Mucosa of stomach (tissue), 1 donor: ENCODE results near the gene TTC39C.
"Not testable (repeated sequence)": the region's sequence is repeated elsewhere in the genome, so short reads cannot be mapped to it uniquely, and the experiment has no call there.

Experiments used
- H3K27me3 ChIP-seq: one replicate; pipeline ENCODE4 v1.7.0; 2013; ENCODE audit warnings: mild to moderate bottlenecking, low read length; ENCODE audit not compliant: control insufficient read depth, insufficient read depth
- H3K36me3 ChIP-seq: one replicate; pipeline ENCODE4 v1.7.0; 2013; ENCODE audit warnings: low read length; ENCODE audit not compliant: control insufficient read depth, insufficient read depth
- H3K4me1 ChIP-seq: one replicate; pipeline ENCODE4 v1.7.0; 2013; ENCODE audit warnings: mild to moderate bottlenecking, low read length; ENCODE audit not compliant: control insufficient read depth, insufficient read depth
- H3K4me3 ChIP-seq: one replicate; pipeline ENCODE4 v1.7.0; 2013; ENCODE audit warnings: low read length
- H3K9ac ChIP-seq: one replicate; pipeline ENCODE4 v1.7.0; 2013; ENCODE audit warnings: mild to moderate bottlenecking, low read length, moderate library complexity
- H3K9me3 ChIP-seq: one replicate; pipeline ENCODE4 v1.7.0; 2013; ENCODE audit warnings: mild to moderate bottlenecking, low read length, moderate library complexity; ENCODE audit not compliant: control insufficient read depth
- donor health status: Pancreatic carcinoma.

TTC39C gene

DNA sequence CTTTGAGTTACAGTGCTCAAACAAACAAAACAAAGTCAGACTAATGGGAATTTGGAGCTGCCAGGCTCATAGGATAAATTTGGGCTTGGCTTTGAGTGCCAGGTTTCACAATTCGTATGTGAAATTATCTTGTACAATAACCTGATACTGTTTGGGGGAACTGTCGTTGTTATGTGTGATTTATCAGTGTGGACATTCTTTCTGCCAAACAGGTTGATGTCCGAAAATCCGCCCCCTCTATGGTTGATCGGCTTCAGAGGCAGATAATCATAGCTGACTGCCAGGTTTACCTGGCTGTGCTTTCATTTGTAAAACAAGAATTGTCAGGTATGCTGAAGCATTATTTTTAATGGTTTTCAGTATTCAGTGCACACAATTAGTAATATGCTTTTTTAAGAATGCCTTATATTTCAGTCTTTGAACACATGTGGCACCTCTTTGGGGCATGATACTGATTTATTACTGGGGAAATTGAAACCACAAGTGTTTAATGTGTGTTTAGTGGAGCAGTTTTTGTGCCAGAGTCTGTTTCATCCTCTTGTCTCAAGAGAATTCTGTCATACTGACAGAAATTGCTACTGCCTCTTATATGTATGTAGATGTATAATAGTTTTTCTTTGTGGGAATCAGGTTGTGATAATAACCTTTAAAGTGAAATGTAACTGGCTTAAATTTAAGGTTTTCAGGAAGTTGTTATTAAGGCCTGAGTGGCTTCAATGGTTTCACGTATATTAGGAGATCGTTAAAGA, 54.6 kb downstream of the TTC39C start:
- Histone ChIP-seq H3K36me3 (no peaks in the 10 kb centered on the region), H3K9ac (no peak overlapping the region), H3K27me3 (no peaks in the 10 kb centered on the region), H3K4me3 (no peak overlapping the region), H3K4me1 (no peaks in the 10 kb centered on the region), H3K9me3 (no peaks in the 10 kb centered on the region)

- Histone ChIP-seq H3K36me3 (no peaks in the 10 kb centered on the region), H3K4me3 (no peak overlapping the region), H3K9ac (no peak overlapping the region), H3K4me1 (peaks cover 5% of the 10 kb centered on the region), H3K27me3 (no peaks in the 10 kb centered on the region), H3K9me3 (no peaks in the 10 kb centered on the region)
Measured at GRCh38 chr18:24071029-24071428, 56.5 kb downstream of the TTC39C start.

GRCh38 chr18:24071779-24072178, 57.2 kb downstream of the TTC39C start:
- H3K36me3 ChIP-seq = no peaks in the 10 kb centered on the region
- no peaks in the 10 kb centered on the region for H3K27me3 ChIP-seq
- H3K4me3 ChIP-seq = no peak overlapping the region
- H3K9ac ChIP-seq = no peak overlapping the region
- peaks cover 10% of the 10 kb centered on the region for H3K4me1 ChIP-seq
- no peaks in the 10 kb centered on the region for H3K9me3 ChIP-seq

DNA sequence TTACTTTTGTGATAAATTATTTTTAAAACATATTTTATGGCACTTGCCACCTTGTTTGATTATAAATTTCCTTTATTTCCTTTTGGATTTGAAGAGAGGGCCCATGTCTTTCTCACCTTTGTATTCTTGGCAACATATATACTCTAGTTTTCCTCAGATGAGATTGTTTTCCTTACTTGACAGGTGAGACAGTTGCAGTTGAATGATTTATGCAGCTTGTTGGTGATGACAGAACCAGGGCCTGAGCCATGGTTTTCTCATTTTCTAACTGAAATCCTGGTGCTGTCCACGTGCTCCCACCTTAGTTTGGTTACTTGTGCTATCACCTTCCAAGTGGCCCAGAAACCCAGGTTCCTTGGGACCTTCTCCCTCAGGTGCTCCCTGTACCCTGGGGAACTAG, 58.2 kb downstream of the TTC39C start:
- Histone ChIP-seq H3K36me3 (no peaks in the 10 kb centered on the region), H3K4me1 (peaks cover 10% of the 10 kb centered on the region), H3K27me3 (no peaks in the 10 kb centered on the region), H3K9me3 (no peaks in the 10 kb centered on the region), H3K4me3 (no peak overlapping the region), H3K9ac (no peak overlapping the region)

- Histone ChIP-seq H3K4me3 (no peak overlapping the region), H3K9me3 (no peaks in the 10 kb centered on the region), H3K4me1 (peaks cover 10% of the 10 kb centered on the region), H3K9ac (no peak overlapping the region), H3K27me3 (no peaks in the 10 kb centered on the region), H3K36me3 (no peaks in the 10 kb centered on the region)
Measured at GRCh38 chr18:24073791-24074190, 59.2 kb downstream of the TTC39C start.

- not testable (repeated sequence) for H3K36me3 ChIP-seq, H3K27me3 ChIP-seq, H3K9me3 ChIP-seq, H3K4me3 ChIP-seq, H3K9ac ChIP-seq, H3K4me1 ChIP-seq
Measured at GRCh38 chr18:24074757-24075156, 60.2 kb downstream of the TTC39C start.

DNA sequence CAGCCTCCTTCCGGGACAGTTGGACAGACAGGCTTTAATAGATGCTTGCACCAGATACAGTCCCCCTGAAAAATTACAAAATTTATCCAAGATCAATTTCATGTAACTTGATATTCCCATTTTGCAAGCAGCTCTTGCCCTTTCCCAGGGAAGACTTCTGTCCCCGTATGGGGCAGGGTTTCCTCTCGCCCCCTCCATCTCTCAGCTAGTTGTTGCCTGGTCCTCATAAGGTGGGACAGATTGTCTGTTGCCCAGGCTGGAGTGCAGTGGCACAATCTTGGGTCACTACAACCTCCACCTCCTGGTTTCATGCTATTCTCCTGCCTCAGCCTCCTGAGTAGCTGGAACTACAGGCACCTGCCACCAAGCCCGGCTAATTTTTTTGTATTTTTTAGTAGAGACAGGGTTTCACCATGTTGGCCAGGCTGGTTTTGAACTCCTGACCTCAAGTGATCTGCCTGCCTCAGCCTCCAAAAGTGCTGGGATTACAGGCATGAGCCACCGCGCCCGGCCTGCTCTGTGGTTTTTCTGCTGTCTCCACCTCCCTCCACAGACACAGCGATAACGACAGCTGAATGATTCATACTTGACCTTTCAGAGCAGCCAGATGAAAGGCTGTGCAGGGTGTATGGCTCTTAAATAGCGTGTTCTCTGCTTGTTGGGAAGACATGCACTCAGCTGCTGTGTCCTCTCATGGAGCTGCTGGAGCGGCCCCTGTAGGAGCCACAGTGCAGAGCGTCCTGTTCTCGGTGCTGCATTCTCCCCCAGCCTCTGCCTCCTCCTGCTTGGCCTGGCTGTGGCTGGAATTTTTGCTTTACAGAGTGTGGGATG, 61.4 kb downstream of the TTC39C start:
- Histone ChIP-seq H3K4me3 (no peak overlapping the region), H3K9ac (no peak overlapping the region), H3K4me1 (peaks cover 10% of the 10 kb centered on the region), H3K36me3 (no peaks in the 10 kb centered on the region), H3K9me3 (no peaks in the 10 kb centered on the region), H3K27me3 (no peaks in the 10 kb centered on the region)

DNA sequence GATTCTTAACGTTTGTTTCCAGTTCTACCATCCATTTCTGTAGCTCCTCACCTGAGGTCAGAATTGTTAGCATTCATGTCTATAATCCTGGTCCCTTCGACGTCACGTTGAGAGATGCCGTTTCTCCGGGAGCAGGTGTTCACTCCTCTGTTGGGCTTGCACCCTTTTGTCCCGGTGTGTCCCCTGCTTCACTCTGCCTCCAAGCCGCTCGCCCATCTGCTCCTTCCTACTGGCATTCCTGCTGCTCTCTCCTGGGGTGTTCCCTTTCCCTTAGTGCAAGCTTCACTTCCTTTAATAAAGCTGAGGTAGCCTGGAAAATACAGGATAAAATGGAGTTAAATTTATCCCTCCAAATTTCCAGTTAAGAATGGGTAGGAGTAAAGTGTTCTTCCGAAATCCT, 62.4 kb downstream of the TTC39C start:
- Histone ChIP-seq H3K36me3 (no peaks in the 10 kb centered on the region), H3K4me1 (peaks cover 10% of the 10 kb centered on the region), H3K9ac (no peak overlapping the region), H3K27me3 (no peaks in the 10 kb centered on the region), H3K4me3 (no peak overlapping the region), H3K9me3 (no peaks in the 10 kb centered on the region)

GRCh38 chr18:24078391-24078790, 63.8 kb downstream of the TTC39C start:
- H3K4me3 ChIP-seq = no peak overlapping the region

GRCh38 chr18:24080861-24081260, 66.3 kb downstream of the TTC39C start:
- no peak overlapping the region for H3K9ac ChIP-seq
- no peak overlapping the region for H3K4me3 ChIP-seq
- no peaks in the 10 kb centered on the region for H3K9me3 ChIP-seq
- H3K27me3 ChIP-seq = no peaks in the 10 kb centered on the region
- H3K4me1 ChIP-seq = peaks cover 6% of the 10 kb centered on the region
- H3K36me3 ChIP-seq = no peaks in the 10 kb centered on the region

More at GRCh38 chr18:24078391-24078790, 63.8 kb downstream of the TTC39C start:
- Histone ChIP-seq H3K27me3 (no peaks in the 10 kb centered on the region), H3K4me1 (peaks cover 10% of the 10 kb centered on the region), H3K36me3 (no peaks in the 10 kb centered on the region), H3K9ac (no peak overlapping the region), H3K9me3 (no peaks in the 10 kb centered on the region)

- no peaks in the 10 kb centered on the region for H3K27me3 ChIP-seq
- no peak overlapping the region for H3K4me3 ChIP-seq
- H3K9me3 ChIP-seq = no peaks in the 10 kb centered on the region
- no peaks in the 10 kb centered on the region for H3K4me1 ChIP-seq
- no peak overlapping the region for H3K9ac ChIP-seq
- no peaks in the 10 kb centered on the region for H3K36me3 ChIP-seq
Measured at GRCh38 chr18:24083550-24083949, 69.0 kb downstream of the TTC39C start.

DNA sequence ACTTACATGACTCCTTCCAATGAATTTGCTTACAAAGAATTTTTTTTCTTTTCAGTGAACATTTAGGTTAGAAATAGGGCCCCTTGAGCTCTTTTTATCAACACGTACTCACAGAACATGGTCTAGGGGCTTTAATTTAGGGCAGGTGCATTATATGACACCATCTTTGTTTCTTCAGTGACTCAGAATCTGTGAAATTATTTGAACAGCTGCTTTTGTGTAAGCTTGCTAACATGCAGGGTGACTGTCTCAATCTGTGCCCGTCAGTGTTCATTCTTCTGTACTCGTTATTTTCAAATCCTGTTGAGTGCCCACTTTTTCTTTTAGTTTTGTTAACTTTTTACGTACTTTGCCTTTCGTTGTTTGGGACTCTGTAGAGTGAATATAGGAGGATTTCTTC, 71.5 kb downstream of the TTC39C start:
- H3K36me3 ChIP-seq = no peaks in the 10 kb centered on the region
- H3K4me3 ChIP-seq = no peak overlapping the region
- no peaks in the 10 kb centered on the region for H3K4me1 ChIP-seq
- H3K27me3 ChIP-seq = no peaks in the 10 kb centered on the region
- H3K9me3 ChIP-seq = no peaks in the 10 kb centered on the region
- H3K9ac ChIP-seq = no peak overlapping the region
